Activated T-cell treated with anti-CD3 and anti-CD28 coated beads, Interleukin-2, amount 50 U/mL, for 4 hours (primary cell): ENCODE measurements around the gene MRTFA. TPM values are rescaled to one million over a fixed set of nuclear protein-coding genes. Genes with fewer than 3 reads are reported as not detected.
"Not testable (repeated sequence)": the region's sequence is repeated elsewhere in the genome, so short reads cannot be mapped to it uniquely, and the experiment has no call there.

Experiments used
- ATAC-seq, 2 donors: fragments of 200-7000 bp; cut with Tn5 transposase; one replicate each; pipeline ENCODE4 v1.10.0; 2021
- DNase-seq: peaks from one replicate; pipeline ENCODE4 v3.0.0-alpha.2; 2020
- H3K27me3 Mint-ChIP-seq: one replicate; pipeline ENCODE4 v1.8.0; 2021; ENCODE audit warnings: low read depth, mixed read lengths
- H3K36me3 Mint-ChIP-seq: one replicate; pipeline ENCODE4 v1.8.0; 2022; ENCODE audit warnings: mixed read lengths; ENCODE audit not compliant: insufficient read depth
- H3K4me1 Mint-ChIP-seq: one replicate; pipeline ENCODE4 v1.8.0; 2021; ENCODE audit warnings: low read depth, mixed read lengths
- H3K4me3 Mint-ChIP-seq: one replicate; pipeline ENCODE4 v1.8.0; 2021; ENCODE audit warnings: mild to moderate bottlenecking, moderate library complexity, mixed read lengths
- H3K9me3 Mint-ChIP-seq: one replicate; pipeline ENCODE4 v1.8.0; 2021; ENCODE audit warnings: mixed read lengths
- total RNA-seq, 3 donors: library from RNA; stranded (reverse); gene quantifications; one replicate each; pipeline ENCODE4 v1.2.1, GENCODE V29; 2021

Gene MRTFA
- total RNA-seq, 3 donors from 2014 or later: 35.3 to 42.2 (median 38.2) TPM

DNA sequence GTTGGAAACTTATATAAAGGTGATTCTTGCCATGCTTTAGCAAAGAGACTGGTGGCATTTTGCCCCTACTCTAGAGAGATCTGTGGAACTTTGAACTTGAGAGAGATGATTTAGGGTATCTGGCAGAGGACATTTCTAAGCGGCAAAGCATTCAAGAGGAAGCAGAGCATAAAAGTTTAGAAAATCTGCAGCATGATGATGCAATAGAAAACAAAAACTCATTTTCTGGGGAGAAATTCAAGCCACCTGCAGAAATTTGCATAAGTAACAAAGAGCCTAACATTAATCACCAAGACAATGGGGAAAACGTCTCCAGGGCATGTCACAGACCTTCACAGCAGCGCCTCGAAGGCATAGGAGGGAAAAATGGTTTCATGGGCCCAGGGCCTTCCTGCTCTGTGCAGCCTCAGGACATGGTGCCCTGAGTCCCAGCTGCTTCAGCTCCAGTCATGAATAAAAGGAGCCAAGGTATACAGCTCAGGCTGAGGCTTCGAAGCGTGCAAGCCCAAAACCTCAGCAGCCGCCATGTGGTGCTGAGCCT is 83.4 kb downstream of the MRTFA start:
- peaks cover 10% of the 10 kb centered on the region for H3K4me1 Mint-ChIP-seq
- H3K36me3 Mint-ChIP-seq: peaks cover 31% of the 10 kb centered on the region
- peaks cover 8% of the 10 kb centered on the region for H3K9me3 Mint-ChIP-seq
- DNase-seq: no peak
- H3K27me3 Mint-ChIP-seq: no peaks in the 10 kb centered on the region
- no peak overlapping the region for H3K4me3 Mint-ChIP-seq
- ATAC-seq: no peak

DNA sequence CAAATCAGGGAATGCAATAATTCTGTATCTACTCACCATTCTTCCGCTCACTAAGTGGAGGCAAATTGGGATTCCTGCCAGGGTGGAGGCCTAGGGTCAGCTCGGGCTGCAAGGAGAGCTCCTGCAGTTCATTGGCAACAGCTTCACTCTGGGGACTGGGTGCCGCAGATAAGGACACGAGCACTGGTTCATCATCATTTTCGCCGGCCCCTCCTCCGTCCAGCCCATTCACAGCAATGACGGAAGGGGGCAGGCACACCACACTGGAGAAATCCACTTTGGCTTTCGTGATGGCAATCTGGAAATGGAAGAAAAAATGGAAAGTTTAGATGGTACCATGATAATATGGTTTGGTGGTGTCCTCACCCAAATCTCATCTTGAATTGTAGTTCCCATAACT is 84.4 kb downstream of the MRTFA start:
- Mint-ChIP-seq H3K4me1 (peaks cover 10% of the 10 kb centered on the region), H3K27me3 (no peaks in the 10 kb centered on the region), H3K4me3 (no peak overlapping the region), H3K9me3 (peaks cover 8% of the 10 kb centered on the region), H3K36me3 (peaks cover 35% of the 10 kb centered on the region)
- DNase-seq (no peak), ATAC-seq (no peak)

DNA sequence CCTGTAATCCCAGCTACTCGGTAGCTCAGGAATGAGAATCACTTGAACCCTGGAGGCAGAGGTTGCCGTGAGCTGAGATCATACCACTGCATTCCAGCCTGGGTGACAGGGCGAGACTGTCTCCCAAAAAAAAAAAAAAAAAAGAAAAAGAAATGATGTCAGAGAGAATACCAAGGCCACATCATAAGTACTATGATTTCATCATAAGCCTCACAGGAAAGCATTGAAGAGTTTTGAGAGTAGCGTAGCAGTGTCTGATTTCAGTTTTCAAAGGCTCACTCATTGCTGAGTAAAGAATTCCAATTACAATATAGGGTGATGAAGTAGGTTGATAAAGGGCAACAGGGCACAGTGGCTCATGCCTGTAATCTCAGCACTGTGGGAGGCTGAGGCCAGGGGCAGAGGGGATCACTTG is 88.8 kb downstream of the MRTFA start:
- Mint-ChIP-seq H3K27me3 (no peaks in the 10 kb centered on the region), H3K4me3 (no peak overlapping the region), H3K4me1 (peaks cover 12% of the 10 kb centered on the region), H3K9me3 (peaks cover 4% of the 10 kb centered on the region), H3K36me3 (peaks cover 30% of the 10 kb centered on the region)
- ATAC-seq: no peak
- DNase-seq: no peak

DNA sequence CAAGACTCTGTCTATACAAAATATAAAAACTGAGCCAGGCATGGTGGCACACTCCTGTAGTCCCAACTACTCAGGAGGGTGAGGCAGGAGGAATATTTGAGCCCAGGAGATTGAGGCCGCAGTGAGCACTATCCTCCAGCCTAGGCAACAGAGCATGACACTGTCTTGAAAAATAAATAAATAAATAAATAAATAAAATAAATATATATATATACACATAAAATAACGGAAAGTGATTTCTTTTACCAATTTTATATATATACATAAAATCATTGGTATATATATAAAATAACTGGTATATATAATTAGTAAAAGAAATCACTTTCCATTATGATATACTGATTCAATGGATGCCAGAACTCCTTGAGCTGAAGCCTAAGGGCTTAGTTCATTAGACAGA is 91.8 kb downstream of the MRTFA start:
- Mint-ChIP-seq H3K4me1 (peaks cover 25% of the 10 kb centered on the region), H3K36me3 (peaks cover 19% of the 10 kb centered on the region), H3K27me3 (no peaks in the 10 kb centered on the region), H3K9me3 (no peaks in the 10 kb centered on the region), H3K4me3 (no peak overlapping the region)
- DNase-seq (no peak), ATAC-seq (no peak)

DNA sequence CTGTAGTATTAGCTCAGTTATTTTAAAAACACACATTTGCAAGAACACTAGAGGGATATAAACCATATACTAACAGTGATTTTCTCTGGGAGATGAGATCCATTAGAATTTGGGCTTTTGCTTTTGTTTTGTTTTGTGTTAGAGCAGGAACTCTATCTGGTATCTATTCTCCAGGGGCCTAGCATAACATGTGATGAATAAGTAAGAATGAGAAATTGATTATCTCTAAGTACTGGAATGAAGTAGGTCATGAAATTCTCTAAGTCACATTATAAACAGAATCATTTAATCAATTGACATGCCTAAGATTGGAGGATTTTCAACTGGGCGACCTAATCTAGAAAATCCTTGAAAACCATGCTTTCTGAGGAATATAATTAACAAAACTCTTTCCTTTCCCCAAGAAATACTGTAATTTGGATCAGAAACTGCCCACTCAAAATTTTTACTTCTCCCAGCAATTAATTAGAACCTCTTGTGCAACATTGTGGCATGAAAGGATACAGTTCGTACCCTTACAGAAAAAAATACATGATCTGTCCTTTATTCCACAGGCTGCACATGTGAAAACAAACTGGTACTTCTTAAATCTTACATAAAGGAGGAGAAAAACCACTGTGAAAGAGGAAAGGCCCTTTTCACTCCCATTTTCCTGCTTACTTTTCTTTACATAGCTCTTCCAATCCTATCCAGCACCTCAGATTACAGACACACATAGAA is 93.5 kb downstream of the MRTFA start:
- Mint-ChIP-seq H3K4me3 (no peak overlapping the region), H3K36me3 (peaks cover 16% of the 10 kb centered on the region), H3K27me3 (no peaks in the 10 kb centered on the region), H3K4me1 (peaks cover 29% of the 10 kb centered on the region), H3K9me3 (no peaks in the 10 kb centered on the region)
- ATAC-seq (no peak), DNase-seq (no peak)

DNA sequence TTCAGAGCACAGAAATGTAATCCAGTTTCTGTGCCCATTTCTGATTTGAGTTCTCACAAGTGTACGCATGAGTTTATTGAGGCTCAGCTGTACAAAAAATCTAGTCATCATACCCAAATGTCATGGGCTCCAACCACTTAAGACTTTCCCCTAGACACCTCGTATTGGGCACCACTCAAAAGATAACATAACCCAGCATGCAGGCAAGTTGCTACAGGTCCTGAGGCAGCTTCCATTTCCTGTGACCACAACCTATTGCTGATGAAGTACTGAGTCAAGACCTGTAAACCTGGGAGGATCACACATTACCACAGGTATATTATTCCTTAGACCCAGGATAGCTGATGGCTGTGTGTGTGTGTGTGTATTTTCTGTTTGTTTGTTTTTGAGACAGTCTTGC is 95.2 kb downstream of the MRTFA start:
- H3K4me3 Mint-ChIP-seq: no peak overlapping the region
- H3K27me3 Mint-ChIP-seq: no peaks in the 10 kb centered on the region
- ATAC-seq: peak; percentile 55 to 56
- DNase-seq: no peak
- H3K4me1 Mint-ChIP-seq: peaks cover 29% of the 10 kb centered on the region
- no peaks in the 10 kb centered on the region for H3K9me3 Mint-ChIP-seq
- peaks cover 8% of the 10 kb centered on the region for H3K36me3 Mint-ChIP-seq

DNA sequence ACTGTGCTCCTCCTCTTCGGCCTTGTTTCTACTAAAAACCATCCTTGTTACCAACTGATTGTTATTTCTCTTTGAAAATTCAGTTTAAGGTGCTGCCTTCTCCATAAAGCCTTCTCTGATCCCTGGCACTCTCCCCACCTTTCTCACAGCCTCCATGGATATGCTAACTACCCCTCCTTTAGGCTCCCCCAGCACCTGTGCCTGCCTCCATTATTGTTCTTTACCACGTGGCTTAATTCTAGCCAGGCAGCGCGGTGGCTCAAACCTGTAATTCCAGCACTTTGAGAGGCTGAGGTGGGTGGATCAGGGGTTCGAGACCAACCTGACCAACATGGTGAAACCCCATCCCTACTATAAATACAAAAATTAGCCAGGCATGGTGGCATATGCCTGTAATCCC is 96.3 kb downstream of the MRTFA start:
- Mint-ChIP-seq H3K27me3 (no peaks in the 10 kb centered on the region), H3K36me3 (peaks cover 5% of the 10 kb centered on the region), H3K4me1 (peaks cover 30% of the 10 kb centered on the region), H3K9me3 (no peaks in the 10 kb centered on the region), H3K4me3 (no peak overlapping the region)
- no peak for ATAC-seq
- no peak for DNase-seq

DNA sequence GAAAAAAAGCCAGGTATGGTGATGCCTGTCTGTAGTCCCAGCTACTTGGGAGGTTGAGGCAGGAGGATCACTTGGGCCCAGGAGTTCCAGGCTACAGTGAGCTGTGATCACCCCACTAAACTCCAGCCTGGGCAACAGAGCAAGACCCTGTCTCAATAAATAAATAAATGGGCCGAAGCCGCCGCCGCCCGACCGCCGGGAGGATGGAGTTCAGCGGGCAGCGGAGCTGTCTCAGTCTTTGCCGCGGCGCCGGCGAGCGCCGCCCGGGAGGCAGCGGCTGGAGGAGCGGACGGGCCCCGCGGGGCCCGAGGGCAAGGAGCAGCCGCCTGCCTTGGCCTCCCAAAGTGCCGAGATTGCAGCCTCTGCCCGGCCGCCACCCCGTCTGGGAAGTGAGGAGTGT is 100.4 kb downstream of the MRTFA start:
- not testable (repeated sequence) for ATAC-seq, H3K9me3 Mint-ChIP-seq, H3K4me3 Mint-ChIP-seq, H3K36me3 Mint-ChIP-seq, DNase-seq, H3K27me3 Mint-ChIP-seq
- H3K4me1 Mint-ChIP-seq: peaks cover 57% of the 10 kb centered on the region

DNA sequence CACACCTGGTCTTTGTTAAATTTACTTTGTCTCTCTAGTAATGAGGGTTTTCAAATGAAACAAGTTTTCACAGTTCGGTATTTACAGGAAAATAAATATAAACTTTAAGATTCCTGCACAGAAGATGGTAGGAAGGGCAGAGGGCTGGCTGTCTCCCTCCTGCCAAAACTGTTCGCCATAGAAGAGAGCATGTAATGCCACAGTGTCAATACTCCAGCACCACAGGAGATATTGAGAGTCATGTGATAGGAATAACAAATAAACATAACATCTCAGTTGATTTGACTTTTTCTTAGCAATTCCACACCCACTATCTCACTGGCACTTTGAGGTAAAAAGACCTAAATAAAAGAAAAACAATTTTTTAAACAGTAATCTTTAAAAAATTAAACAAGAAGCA is 100.9 kb downstream of the MRTFA start:
- no peak for DNase-seq
- ATAC-seq: no peak
- Mint-ChIP-seq H3K9me3 (no peaks in the 10 kb centered on the region), H3K36me3 (peaks cover 2% of the 10 kb centered on the region), H3K4me1 (peaks cover 57% of the 10 kb centered on the region), H3K4me3 (no peak overlapping the region), H3K27me3 (no peaks in the 10 kb centered on the region)

DNA sequence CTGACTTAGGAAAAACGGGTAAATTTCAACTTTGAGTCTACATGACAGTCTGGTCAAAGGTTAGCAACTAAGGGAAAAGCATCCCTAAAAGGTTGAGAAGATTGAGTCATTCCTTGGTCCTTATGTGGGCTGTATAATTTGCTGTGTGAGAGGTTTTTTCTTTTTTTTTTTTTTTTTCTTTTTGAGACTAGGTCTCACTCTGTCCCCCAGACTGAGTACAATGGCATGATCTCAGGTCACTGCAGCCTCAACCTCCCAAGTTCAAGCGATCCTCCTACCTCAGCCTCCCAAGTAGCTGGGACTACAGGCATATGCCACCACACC is 101.4 kb downstream of the MRTFA start:
- Mint-ChIP-seq H3K4me3 (peak overlapping the region; percentile 81), H3K27me3 (no peaks in the 10 kb centered on the region), H3K9me3 (no peaks in the 10 kb centered on the region), H3K4me1 (peaks cover 61% of the 10 kb centered on the region), H3K36me3 (peaks cover 2% of the 10 kb centered on the region)
- ATAC-seq (no peak), DNase-seq (no peak)

DNA sequence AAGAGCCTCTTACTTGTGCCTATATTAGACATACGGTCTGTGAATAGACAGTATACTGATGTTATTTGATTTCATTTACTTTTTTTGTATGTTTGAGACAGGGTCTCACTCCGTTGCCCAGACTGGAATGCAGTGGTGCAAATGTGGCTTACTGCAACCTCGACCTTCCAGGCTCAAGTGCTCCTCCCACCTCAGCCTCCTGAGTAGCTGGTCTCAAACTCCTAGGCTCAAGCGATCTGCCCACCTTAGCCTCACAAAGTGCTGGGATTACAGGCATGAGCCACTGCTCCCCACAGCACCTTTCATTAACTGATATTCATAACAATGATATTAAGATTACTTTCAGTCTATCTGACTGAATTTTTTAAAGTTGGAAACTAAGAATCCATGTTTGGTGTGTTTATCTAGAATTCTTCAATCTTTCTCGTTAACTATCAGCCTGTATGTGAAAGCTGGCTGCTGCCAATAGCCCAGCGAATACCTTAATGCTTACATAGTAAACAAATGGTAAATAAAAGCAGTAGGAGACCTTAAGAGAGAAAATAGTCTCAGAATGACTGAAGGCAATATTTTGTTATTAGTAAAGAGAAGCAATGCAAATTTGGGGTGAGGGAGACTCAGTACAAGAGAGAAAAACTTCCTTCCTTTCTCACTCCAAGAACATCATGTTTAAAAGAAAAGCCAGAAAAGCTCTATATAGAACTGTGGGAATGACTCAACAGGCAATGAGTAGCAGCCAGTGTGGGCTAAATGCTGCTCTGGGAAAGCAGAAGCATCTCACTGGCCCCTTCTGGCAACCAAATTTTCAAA is 101.9 kb downstream of the MRTFA start:
- DNase-seq (no peak), ATAC-seq (peak; percentile 59 to 70)
- Mint-ChIP-seq H3K27me3 (no peaks in the 10 kb centered on the region), H3K9me3 (no peaks in the 10 kb centered on the region), H3K4me3 (peak overlapping the region; percentile 81), H3K36me3 (peaks cover 2% of the 10 kb centered on the region), H3K4me1 (peaks cover 65% of the 10 kb centered on the region)

DNA sequence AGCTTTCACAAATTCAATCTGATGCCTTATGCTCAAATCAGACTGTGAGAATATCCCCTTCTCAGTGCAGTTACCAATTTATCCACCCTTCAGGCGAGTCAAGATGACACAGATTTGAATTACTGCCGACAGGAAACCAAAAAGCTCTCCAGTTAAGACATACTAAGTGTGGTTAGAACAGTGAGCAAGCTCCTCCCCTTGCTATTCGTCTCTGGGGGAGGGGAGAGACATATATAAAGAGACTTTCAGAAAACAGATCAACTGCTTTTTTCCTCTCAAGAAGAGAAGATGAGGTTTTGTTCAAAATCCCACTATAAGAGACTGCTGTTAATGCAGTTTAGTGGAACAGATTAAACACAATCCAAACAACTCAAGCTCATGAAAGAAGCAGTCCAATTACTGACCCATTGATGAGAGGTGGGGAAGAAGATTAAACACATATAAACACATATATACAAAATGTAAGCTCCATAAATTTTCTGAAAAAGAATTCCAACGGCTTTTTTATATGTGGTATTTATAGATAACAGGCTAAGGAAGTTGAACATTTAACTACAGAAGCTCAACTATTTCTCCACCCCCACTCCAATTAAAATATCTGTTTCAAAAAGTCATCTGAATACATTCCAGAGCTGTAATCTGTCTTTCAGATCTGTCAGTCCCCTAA is 102.7 kb downstream of the MRTFA start:
- Mint-ChIP-seq H3K4me1 (peaks cover 68% of the 10 kb centered on the region), H3K9me3 (no peaks in the 10 kb centered on the region), H3K27me3 (no peaks in the 10 kb centered on the region), H3K36me3 (peaks cover 3% of the 10 kb centered on the region), H3K4me3 (peak overlapping the region; percentile 81)
- peak; percentile 35 for DNase-seq
- ATAC-seq: peak; percentile 86 to 93

DNA sequence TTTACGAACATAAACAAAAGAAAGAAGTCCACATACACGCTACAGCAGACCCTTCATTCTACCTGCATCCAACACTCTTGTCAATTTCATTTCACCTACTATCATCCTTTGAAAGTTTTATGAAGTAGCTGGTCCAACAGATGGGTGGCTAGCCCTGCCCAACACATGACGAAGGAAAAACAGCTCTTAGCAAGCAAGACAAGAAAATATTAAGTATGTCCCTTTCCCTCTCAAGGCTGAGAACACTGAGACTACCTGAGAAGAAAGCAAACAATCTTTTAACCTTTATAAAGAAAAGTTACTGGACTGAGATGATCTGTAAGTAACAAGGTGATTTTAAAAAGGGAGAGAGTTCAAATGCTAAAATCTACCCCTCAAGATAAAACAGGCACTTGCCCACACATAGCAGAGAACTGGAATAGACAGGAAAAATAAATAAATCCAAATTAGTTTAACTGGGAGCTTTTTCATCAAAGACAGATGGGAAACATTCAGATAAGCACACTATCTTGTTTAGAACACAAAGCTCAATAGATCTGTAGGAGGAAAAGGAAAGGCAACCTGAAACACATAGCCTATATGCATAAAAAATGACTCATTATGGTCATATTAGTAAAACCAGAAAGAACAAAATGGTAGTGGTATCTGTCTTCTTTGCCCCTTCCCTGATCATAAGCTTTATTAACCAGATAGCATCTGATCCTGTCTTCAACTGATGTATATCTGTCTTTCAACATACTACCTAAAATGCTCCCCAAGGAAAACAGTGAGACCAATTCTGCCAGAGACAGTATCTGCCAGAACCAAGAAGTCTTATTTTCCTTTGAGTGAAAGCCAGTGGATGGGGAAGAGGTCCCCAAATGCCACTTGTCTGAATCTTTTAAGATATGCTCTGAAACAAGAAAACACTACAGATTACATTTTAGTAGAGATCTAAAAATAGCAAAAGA is 104.3 kb downstream of the MRTFA start:
- DNase-seq: no peak
- Mint-ChIP-seq H3K4me3 (peak overlapping the region; percentile 81), H3K9me3 (no peaks in the 10 kb centered on the region), H3K36me3 (peaks cover 5% of the 10 kb centered on the region), H3K27me3 (no peaks in the 10 kb centered on the region), H3K4me1 (peaks cover 72% of the 10 kb centered on the region)
- peak; percentile 42 to 49 for ATAC-seq

DNA sequence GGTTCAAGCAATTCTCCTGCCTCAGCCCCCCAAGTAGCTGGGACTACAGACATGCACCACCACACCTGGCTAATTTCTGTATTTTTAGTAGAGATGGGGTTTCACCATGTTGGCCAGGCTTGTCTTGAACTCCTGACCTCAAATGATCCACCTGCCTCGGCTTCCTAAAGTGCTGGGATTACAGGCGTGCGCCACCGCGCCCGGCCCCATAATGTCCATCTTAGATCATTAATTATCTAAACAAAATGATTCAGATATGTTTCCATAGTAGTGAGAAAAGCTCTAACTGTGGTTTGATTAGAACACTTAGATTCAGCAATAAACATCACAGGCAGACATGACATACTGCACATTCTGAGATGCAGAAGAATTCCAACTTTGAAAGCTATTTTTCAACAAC is 106.1 kb downstream of the MRTFA start:
- not testable (repeated sequence) for H3K36me3 Mint-ChIP-seq, H3K4me3 Mint-ChIP-seq, H3K9me3 Mint-ChIP-seq, DNase-seq, H3K27me3 Mint-ChIP-seq, ATAC-seq
- peaks cover 82% of the 10 kb centered on the region for H3K4me1 Mint-ChIP-seq
